Tibial nerve (tissue), 4 donors: ENCODE measurements around the gene CYTH2. TPM values are rescaled to one million over a fixed set of nuclear protein-coding genes. Genes with fewer than 3 reads are reported as not detected.

ENCODE experiments used
- DNase-seq, 2 donors: peaks; one replicate each; pipeline ENCODE4 v3.0.0-alpha.2; 2019; ENCODE audit warnings: low spot score in 2 of 2
- H3K27ac ChIP-seq, 4 donors: fragments of 200-600 bp; sonication (generic) in 3 of 4; one replicate each; pipeline ENCODE4 v1.5.1; 2017 to 2019; ENCODE audit warnings: mild to moderate bottlenecking in 1 of 4
- H3K27me3 ChIP-seq, 2 donors: fragments of 200-600 bp; sonication (generic) in 1 of 2; one replicate each; pipeline versions ENCODE4 v1.5.1 to v1.6.0; 2017 to 2019
- H3K36me3 ChIP-seq, 3 donors: fragments of 200-600 bp; sonication (generic); one replicate each; pipeline ENCODE4 v1.5.1; 2018 to 2019
- H3K4me1 ChIP-seq, 4 donors: fragments of 200-600 bp; sonication (generic) in 3 of 4; one replicate each; pipeline ENCODE4 v1.5.1; 2017 to 2019
- H3K4me3 ChIP-seq, 4 donors: fragments of 200-600 bp; sonication (generic) in 3 of 4; one replicate each; pipeline ENCODE4 v1.5.1; 2017 to 2019; ENCODE audit warnings: mild to moderate bottlenecking in 1 of 4, moderate library complexity in 1 of 4
- H3K9me3 ChIP-seq, 4 donors: fragments of 200-600 bp; sonication (generic) in 3 of 4; one replicate each; pipeline ENCODE4 v1.5.1; 2017 to 2019
- EP300 ChIP-seq, 2 donors: sonication (generic); formaldehyde crosslinking; IDR thresholded peaks; one replicate each; pipeline ENCODE4 v1.6.1; 2017; ENCODE audit warnings: antibody characterized with exemption in 2 of 2, mild to moderate bottlenecking in 1 of 2
- POLR2A ChIP-seq, 2 donors: fragments of 450-650 bp; IDR thresholded peaks; one replicate each; pipeline ENCODE4 v1.6.1; 2017; ENCODE audit warnings: antibody characterized with exemption in 2 of 2, mild to moderate bottlenecking in 2 of 2, moderate library complexity in 2 of 2
- WGBS, 2 donors: methylation state at CpG; one replicate each; pipeline ENCODE4 v1.1.5; 2018; 5-methylcytosine and 5-hydroxymethylcytosine counted together
- total RNA-seq, 4 donors: library from RNA; depleted of rRNA; stranded (reverse); fragments of >200 nt; gene quantifications; one replicate each; pipeline ENCODE4 v1.1.0, GENCODE V29; 2016
- TF ChIP-seq, protein P1 (sequence below), 5 experiments: fragments of 200-600 bp in 3 of 5; fragments of 450-650 bp in 2 of 5; sonication (generic) in 3 of 5; IDR thresholded peaks; one replicate each; pipeline ENCODE4 v1.5.1; 2016 to 2019; ENCODE audit warnings: antibody characterized with exemption in 5 of 5, mild to moderate bottlenecking in 3 of 5, moderate library complexity in 2 of 5

CYTH2 gene
- total RNA-seq, 4 donors from 2014 or later: 56.7 to 114 (median 65.1) TPM

DNA sequence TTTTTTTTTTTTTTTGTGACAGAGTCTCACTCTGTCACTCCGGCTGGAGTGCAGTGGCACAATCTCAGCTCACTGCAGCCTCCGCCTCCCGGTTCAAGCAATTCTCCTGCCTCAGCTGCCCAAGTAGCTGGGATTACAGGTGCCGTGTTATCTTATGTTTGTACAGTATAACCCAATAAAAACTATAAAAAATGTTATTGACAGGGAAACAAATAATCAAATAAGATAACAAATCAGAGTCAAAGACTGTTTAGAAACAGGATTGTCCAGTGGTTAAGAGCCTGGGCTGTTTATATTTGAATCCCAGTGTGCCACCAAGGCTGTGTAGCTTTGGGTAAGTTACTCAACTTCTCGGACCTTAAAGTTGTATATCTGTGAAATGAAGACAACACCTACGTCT lies 61.6 kb downstream of the CYTH2 start:
- Histone ChIP-seq H3K27me3 (peaks cover 0 to 16% of the 10 kb centered on the region in 2 donors), H3K4me3 (no peak overlapping the region), H3K9me3 (peaks cover 0 to 43% (median 8%) of the 10 kb centered on the region in 4 donors), H3K27ac (no peak overlapping the region), H3K36me3 (no peaks in the 10 kb centered on the region), H3K4me1 (no peaks in the 10 kb centered on the region)
- no peak for DNase-seq
- 61 to 67% methylated on average over 6 of the region's 6 CpGs for WGBS, 2 donors
- TF ChIP-seq, protein P1, sequence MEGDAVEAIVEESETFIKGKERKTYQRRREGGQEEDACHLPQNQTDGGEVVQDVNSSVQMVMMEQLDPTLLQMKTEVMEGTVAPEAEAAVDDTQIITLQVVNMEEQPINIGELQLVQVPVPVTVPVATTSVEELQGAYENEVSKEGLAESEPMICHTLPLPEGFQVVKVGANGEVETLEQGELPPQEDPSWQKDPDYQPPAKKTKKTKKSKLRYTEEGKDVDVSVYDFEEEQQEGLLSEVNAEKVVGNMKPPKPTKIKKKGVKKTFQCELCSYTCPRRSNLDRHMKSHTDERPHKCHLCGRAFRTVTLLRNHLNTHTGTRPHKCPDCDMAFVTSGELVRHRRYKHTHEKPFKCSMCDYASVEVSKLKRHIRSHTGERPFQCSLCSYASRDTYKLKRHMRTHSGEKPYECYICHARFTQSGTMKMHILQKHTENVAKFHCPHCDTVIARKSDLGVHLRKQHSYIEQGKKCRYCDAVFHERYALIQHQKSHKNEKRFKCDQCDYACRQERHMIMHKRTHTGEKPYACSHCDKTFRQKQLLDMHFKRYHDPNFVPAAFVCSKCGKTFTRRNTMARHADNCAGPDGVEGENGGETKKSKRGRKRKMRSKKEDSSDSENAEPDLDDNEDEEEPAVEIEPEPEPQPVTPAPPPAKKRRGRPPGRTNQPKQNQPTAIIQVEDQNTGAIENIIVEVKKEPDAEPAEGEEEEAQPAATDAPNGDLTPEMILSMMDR (IDR thresholded peaks at IDR 0.05): no peak
- TF ChIP-seq POLR2A (IDR thresholded peaks at IDR 0.05) (no peak), EP300 (IDR thresholded peaks at IDR 0.05) (no peak)

Other genes starting within 250 kb of the CYTH2 start
- 10 to 100 TPM; 33.7 to 54.0 (median 38.8) TPM for gene CARD8, start 213.5 kb upstream of the CYTH2 start, total RNA-seq
- under 1 TPM in 1 of 4 donors, not detected in 3; 0.21 TPM for gene ZNF114, start 199.3 kb upstream of the CYTH2 start, total RNA-seq
- 10 to 100 TPM; 22.2 to 52.5 (median 33.3) TPM for gene EMP3, start 143.8 kb upstream of the CYTH2 start, total RNA-seq
- 10 to 100 TPM in 2 of 4 donors, 1 to 10 TPM in 2; 8.3 to 14.4 (median 10.2) TPM for gene TMEM143, start 105.4 kb upstream of the CYTH2 start, total RNA-seq
- gene SYNGR4, start 105.0 kb upstream of the CYTH2 start, total RNA-seq: not detected
- 10 to 100 TPM; 51.3 to 78.6 (median 65.8) TPM for gene KDELR1, start 77.8 kb upstream of the CYTH2 start, total RNA-seq
- under 1 TPM; 0.42 to 0.90 (median 0.51) TPM for gene GRIN2D, start 75.7 kb upstream of the CYTH2 start, total RNA-seq
- gene GRWD1, start 23.4 kb upstream of the CYTH2 start, total RNA-seq: 10 to 100 TPM; 15.1 to 33.1 (median 29.7) TPM
- 1 to 10 TPM in 2 of 4 donors, under 1 TPM in 2; 0.44 to 4.1 (median 1.5) TPM for gene KCNJ14, start 13.8 kb upstream of the CYTH2 start, total RNA-seq
- 1 to 10 TPM in 1 of 4 donors, under 1 TPM in 2, not detected in 1; under 0.01 to 1.8 (median 0.59) TPM for gene LMTK3, start 42.5 kb downstream of the CYTH2 start, total RNA-seq
- not detected for gene SULT2B1, start 82.8 kb downstream of the CYTH2 start, total RNA-seq
- not detected for gene SPACA4, start 137.4 kb downstream of the CYTH2 start, total RNA-seq
- not detected for gene FAM83E, start 145.7 kb downstream of the CYTH2 start, total RNA-seq
- gene RPL18, start 149.8 kb downstream of the CYTH2 start, total RNA-seq: 1,000 to 10,000 TPM; 2,253 to 3,141 (median 2,490) TPM
- gene SPHK2, start 150.1 kb downstream of the CYTH2 start, total RNA-seq: 10 to 100 TPM; 28.0 to 34.7 (median 30.1) TPM
- 10 to 100 TPM in 2 of 4 donors, 1 to 10 TPM in 2; 2.4 to 20.1 (median 10.1) TPM for gene DBP, start 168.0 kb downstream of the CYTH2 start, total RNA-seq
- 1 to 10 TPM; 3.1 to 5.4 (median 4.0) TPM for gene CA11, start 176.8 kb downstream of the CYTH2 start, total RNA-seq
- gene NTN5, start 203.6 kb downstream of the CYTH2 start, total RNA-seq: 1 to 10 TPM in 3 of 4 donors, under 1 TPM in 1; 0.78 to 6.9 (median 2.2) TPM
- under 1 TPM in 1 of 4 donors, not detected in 3; 0.44 TPM for gene FUT2, start 226.6 kb downstream of the CYTH2 start, total RNA-seq